Neural cell (in vitro differentiated cells): ENCODE results near the gene TCF23.

Experiments used
- RAD21 ChIP-seq: fragments of 450-650 bp; conservative IDR thresholded peaks from 2 replicates; pipeline ENCODE4 v1.6.1; 2014; ENCODE audit warnings: antibody characterized with exemption, mild to moderate bottlenecking, moderate library complexity
- SMC3 ChIP-seq: fragments of 450-650 bp; conservative IDR thresholded peaks from 2 replicates; pipeline ENCODE4 v1.6.1; 2014; ENCODE audit warnings: antibody characterized with exemption, mild to moderate bottlenecking, moderate library complexity; ENCODE audit not compliant: poor library complexity
- TF ChIP-seq, protein P1 (sequence below): IDR thresholded peaks from 2 replicates; pipeline ENCODE4 v1.6.1; 2012; ENCODE audit warnings: borderline replicate concordance
- TF ChIP-seq, protein P2 (sequence below): fragments of 450-650 bp; IDR thresholded peaks from 2 replicates; pipeline ENCODE4 v1.5.1; 2014; ENCODE audit warnings: antibody characterized with exemption, mild to moderate bottlenecking, moderate library complexity; ENCODE audit not compliant: poor library complexity, severe bottlenecking

DNA sequence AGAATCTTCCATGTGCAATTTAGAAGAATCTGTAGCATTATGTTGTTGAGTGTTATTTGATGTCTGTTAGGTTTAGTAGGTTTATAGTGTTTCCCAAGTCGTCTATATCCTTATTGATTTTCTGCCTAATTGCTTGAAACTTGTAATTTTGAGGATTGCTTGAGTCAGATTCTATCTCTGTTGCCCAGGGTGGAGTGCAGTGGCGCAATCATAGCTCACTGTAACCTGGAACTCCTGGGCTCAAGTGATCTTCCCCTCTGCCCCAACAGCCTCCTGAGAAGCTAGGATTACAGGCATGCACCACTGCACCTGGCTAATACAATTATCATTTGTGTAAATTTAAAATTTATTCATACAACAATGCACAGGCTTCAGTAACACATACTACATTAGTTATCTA, 3.1 kb upstream of the TCF23 start:
- TF ChIP-seq, protein P1, sequence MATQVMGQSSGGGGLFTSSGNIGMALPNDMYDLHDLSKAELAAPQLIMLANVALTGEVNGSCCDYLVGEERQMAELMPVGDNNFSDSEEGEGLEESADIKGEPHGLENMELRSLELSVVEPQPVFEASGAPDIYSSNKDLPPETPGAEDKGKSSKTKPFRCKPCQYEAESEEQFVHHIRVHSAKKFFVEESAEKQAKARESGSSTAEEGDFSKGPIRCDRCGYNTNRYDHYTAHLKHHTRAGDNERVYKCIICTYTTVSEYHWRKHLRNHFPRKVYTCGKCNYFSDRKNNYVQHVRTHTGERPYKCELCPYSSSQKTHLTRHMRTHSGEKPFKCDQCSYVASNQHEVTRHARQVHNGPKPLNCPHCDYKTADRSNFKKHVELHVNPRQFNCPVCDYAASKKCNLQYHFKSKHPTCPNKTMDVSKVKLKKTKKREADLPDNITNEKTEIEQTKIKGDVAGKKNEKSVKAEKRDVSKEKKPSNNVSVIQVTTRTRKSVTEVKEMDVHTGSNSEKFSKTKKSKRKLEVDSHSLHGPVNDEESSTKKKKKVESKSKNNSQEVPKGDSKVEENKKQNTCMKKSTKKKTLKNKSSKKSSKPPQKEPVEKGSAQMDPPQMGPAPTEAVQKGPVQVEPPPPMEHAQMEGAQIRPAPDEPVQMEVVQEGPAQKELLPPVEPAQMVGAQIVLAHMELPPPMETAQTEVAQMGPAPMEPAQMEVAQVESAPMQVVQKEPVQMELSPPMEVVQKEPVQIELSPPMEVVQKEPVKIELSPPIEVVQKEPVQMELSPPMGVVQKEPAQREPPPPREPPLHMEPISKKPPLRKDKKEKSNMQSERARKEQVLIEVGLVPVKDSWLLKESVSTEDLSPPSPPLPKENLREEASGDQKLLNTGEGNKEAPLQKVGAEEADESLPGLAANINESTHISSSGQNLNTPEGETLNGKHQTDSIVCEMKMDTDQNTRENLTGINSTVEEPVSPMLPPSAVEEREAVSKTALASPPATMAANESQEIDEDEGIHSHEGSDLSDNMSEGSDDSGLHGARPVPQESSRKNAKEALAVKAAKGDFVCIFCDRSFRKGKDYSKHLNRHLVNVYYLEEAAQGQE, result no peak
- TF ChIP-seq SMC3 (no peak), RAD21 (no peak)
- TF ChIP-seq, protein P2, sequence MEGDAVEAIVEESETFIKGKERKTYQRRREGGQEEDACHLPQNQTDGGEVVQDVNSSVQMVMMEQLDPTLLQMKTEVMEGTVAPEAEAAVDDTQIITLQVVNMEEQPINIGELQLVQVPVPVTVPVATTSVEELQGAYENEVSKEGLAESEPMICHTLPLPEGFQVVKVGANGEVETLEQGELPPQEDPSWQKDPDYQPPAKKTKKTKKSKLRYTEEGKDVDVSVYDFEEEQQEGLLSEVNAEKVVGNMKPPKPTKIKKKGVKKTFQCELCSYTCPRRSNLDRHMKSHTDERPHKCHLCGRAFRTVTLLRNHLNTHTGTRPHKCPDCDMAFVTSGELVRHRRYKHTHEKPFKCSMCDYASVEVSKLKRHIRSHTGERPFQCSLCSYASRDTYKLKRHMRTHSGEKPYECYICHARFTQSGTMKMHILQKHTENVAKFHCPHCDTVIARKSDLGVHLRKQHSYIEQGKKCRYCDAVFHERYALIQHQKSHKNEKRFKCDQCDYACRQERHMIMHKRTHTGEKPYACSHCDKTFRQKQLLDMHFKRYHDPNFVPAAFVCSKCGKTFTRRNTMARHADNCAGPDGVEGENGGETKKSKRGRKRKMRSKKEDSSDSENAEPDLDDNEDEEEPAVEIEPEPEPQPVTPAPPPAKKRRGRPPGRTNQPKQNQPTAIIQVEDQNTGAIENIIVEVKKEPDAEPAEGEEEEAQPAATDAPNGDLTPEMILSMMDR, result no peak
